Duodenal mucosa (tissue), 2 donors: Measurements from ENCODE around the gene CHIT1.

Experiments used
- H3K27ac ChIP-seq: one replicate; pipeline ENCODE4 v1.7.0; 2013; ENCODE audit warnings: low read depth, low read length
- H3K27me3 ChIP-seq, 2 donors: one replicate each; pipeline ENCODE4 v1.7.0; 2013; ENCODE audit warnings: low read length in 2 of 2, control low read depth in 1 of 2; ENCODE audit not compliant: insufficient read depth in 2 of 2, control insufficient read depth in 1 of 2
- H3K36me3 ChIP-seq, 2 donors: one replicate each; pipeline ENCODE4 v1.7.0; 2013; ENCODE audit warnings: low read length in 2 of 2, control low read depth in 1 of 2; ENCODE audit not compliant: insufficient read depth in 2 of 2, control insufficient read depth in 1 of 2
- H3K4me1 ChIP-seq, 2 donors: one replicate each; pipeline ENCODE4 v1.7.0; 2013; ENCODE audit warnings: low read length in 2 of 2, control low read depth in 1 of 2; ENCODE audit not compliant: insufficient read depth in 2 of 2, control insufficient read depth in 1 of 2
- H3K4me3 ChIP-seq, 2 donors: one replicate each; pipeline ENCODE4 v1.7.0; 2013; ENCODE audit warnings: low read length in 2 of 2, low read depth in 1 of 2
- H3K9ac ChIP-seq, 2 donors: one replicate each; pipeline ENCODE4 v1.7.0; 2013; ENCODE audit warnings: low read length in 2 of 2, low read depth in 1 of 2
- H3K9me3 ChIP-seq, 2 donors: one replicate each; pipeline ENCODE4 v1.7.0; 2013; ENCODE audit warnings: low read length in 2 of 2, control low read depth in 1 of 2; ENCODE audit not compliant: control insufficient read depth in 1 of 2

The CHIT1 gene

DNA sequence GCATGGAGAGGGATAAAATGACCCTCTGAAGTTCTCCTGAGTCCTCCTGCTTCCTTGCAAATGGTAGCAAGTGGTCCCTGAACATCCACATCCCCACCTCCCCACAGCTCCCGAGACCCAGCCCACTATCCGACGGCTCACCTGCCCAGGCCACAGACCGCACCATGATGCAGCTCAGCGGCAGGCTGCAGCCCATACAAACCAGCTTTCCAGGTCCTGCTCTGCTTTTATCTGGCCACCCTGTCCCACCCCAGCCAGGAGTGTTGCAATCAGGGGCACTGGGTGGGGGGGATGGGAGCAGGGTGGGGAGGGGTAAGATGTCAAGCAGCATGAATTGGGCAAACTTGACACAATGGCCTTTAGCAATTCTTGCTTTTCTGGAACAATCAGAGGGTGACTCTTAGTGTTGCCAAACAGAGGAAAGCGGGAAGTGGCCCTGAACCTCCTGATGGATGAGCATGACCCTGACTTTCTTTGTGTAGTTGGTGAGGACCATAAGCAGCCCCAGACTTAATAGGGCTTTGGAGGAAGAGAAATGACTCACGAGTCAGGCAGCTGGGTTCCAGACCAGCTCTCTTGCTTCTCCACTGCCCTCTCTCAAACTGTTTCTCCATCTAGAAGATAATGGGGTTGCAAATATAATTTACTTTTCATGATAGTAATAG lies at the start of gene CHIT1:
TSS of gene CHIT1 (minus strand) at position 203 of the 665 bp plus-strand sequence. CDS start at position 166, 37 bp downstream.
- H3K4me3 ChIP-seq, result no peak within 1 kb of the TSS
- H3K27me3 ChIP-seq, result peaks cover 2 to 3% of the 10 kb centered on the region in 2 donors
- no peaks in the 10 kb centered on the region for H3K36me3 ChIP-seq
- no peak within 1 kb of the TSS for H3K27ac ChIP-seq
- no peak within 1 kb of the TSS for H3K9ac ChIP-seq
- no peaks in the 10 kb centered on the region for H3K4me1 ChIP-seq
- H3K9me3 ChIP-seq, result peaks cover 0 to under 1% of the 10 kb centered on the region in 2 donors

DNA sequence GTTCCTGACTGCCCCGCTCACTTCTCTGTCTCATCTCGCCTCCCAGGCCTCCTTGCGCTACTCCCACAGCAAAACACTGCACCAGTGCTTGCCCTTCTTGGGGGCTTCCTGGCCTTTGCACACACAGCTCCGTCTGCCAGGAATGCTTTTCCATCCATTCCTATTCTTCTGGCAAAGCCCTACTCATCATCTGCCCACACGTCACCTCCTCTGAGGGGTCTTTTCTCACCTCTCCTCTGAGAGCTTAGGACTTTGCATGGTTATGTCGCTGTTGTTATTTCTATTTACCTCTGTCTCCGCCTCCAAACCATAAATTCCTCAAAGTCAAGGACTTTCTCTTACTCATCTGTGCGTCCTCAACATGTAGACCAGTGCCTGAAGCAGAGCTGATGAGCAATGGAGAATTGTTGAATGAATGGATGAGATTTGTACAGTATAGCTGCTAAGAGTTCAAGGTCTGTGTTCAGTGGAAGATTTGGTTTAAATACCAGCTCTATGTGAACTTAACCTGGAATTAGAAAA lies 49.5 kb upstream of the CHIT1 start:
- peaks cover 53 to 55% of the 10 kb centered on the region in 2 donors for H3K4me1 ChIP-seq
- H3K9ac ChIP-seq, result peak overlapping the region in 1 of 2 donors; percentile 68
- H3K4me3 ChIP-seq, result no peak overlapping the region
- no peaks in the 10 kb centered on the region for H3K9me3 ChIP-seq
- no peaks in the 10 kb centered on the region for H3K36me3 ChIP-seq
- peak overlapping the region; percentile 71 for H3K27ac ChIP-seq
- H3K27me3 ChIP-seq, result no peaks in the 10 kb centered on the region

DNA sequence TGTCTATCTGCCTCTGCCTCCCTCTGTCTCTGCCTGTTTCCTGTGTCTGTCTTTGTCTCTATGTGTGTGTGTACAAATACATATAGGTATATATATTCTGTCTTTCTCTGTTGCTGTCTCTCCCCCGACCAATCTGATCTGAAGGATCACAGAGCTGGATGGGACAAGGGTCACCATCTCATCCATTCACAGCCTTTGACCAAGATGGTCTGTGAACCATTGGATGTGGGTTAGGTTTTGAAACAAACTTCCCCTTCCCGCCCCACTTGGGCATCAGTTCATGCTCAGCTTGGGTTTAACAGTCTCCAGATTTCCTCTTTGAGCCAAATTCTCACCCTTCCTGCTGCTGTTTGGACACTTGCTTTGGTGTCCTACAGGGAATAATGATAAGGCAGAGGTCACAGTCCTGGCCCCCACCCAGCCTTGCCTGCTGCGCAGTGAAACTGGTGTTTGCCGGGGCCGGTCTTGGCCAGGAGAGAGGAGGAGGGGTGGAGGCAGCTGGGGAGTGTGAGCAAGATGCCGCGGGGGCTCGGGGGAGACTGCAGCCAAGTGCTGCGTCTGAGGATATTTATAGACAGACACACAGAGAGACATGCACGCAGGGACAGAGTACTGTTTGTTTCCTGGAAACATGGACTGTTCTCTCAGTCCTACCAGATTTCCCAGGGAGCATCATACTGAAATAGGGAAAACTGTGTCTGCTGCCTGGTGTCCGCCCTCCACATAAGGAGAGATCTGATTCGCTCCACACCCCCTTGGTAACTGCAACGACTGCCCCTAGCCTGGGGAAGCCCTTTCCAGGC lies 48.8 kb upstream of the CHIT1 start:
- Histone ChIP-seq H3K27me3 (no peaks in the 10 kb centered on the region), H3K27ac (peak overlapping the region; percentile 71), H3K9me3 (no peaks in the 10 kb centered on the region), H3K9ac (peak overlapping the region; percentile 16 to 68), H3K4me1 (peaks cover 56 to 58% of the 10 kb centered on the region in 2 donors), H3K4me3 (peak overlapping the region; percentile 8 to 24), H3K36me3 (no peaks in the 10 kb centered on the region)

DNA sequence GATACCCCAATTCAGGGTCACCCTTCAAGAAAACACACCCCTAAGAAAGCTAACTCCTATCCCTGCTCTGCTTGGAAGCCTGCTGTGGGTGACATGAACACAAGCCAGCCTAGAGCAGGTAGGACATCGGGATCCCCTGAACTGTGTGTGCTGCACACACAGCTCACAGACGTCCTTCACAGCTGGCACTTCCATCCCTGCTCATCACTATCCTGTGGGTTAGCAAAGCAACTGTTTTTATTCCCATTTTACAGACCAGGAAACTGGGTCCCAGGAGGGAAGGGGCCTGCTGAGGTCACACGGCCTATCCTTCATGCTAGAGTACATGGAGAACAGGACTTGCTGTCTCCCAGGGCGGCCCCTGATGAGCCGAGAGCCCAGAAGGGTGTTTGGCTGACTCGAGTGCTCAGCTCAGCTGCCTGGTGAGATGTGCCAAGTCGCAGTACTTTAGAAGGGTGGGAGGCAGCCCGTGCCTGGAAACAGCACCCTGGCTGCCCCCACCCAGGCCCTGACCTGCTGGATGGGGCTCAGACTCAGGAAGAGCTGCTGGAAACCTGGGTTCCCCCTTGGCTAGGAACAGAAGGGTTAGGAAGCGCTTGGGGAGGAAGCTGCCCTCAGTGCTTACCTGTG lies 47.6 kb upstream of the CHIT1 start:
- H3K9me3 ChIP-seq, result no peaks in the 10 kb centered on the region
- H3K27me3 ChIP-seq, result no peaks in the 10 kb centered on the region
- peak overlapping the region in 1 of 2 donors; percentile 33 for H3K9ac ChIP-seq
- no peaks in the 10 kb centered on the region for H3K36me3 ChIP-seq
- no peak overlapping the region for H3K4me3 ChIP-seq
- peak overlapping the region; percentile 25 for H3K27ac ChIP-seq
- peaks cover 51 to 54% of the 10 kb centered on the region in 2 donors for H3K4me1 ChIP-seq

DNA sequence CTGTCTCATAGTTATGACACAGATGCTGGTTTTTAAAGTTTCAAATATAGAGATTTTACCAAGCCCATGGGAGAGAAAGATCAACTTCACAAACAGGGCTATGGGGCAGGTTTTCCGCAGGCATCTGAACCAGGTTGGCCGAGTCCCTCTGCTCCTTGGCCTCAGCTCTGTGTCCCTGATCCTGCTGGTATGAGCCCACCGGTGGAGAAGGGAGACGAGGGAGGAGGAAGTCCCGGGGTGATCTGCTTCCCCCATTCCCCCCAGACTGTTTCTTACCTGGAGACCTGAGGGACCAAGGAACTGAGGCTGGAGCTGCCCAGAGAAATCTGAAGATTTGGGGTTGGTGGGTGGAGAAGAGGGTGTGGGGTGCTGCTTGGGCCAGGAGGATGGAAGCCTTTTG lies 46.9 kb upstream of the CHIT1 start:
- no peaks in the 10 kb centered on the region for H3K27me3 ChIP-seq
- no peaks in the 10 kb centered on the region for H3K9me3 ChIP-seq
- no peaks in the 10 kb centered on the region for H3K36me3 ChIP-seq
- no peak overlapping the region for H3K9ac ChIP-seq
- no peak overlapping the region for H3K4me3 ChIP-seq
- H3K27ac ChIP-seq, result no peak overlapping the region
- H3K4me1 ChIP-seq, result peaks cover 49 to 50% of the 10 kb centered on the region in 2 donors

DNA sequence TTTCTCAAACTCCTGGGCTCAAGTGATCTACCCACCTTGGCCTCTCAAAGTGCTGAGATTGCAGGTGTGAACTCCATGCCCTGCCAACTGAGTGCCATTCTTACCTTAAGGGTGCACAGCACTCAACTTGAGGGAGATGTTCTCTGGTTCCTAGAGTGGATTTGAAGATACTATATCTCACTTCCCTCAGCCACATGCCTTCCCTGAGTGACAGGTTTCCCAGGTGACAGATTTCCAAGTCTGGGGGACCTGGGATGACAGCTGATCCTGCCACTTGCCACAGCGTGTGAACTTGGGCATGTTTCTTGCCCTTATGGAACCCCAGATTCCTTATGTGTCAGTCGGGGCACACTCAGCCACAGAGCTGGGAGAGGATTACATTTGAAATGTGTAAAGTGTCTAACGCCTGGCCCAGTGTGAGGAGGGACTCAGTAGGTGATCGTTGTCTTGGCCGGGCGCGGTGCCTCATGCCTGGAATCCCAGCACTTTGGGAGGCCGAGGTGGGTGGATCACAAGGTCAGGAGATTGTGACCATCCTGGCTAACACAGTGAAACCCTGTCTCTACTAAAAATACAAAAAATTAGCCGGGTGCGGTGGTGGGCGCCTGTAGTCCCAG lies 46.3 kb upstream of the CHIT1 start:
- Histone ChIP-seq H3K4me3 (no peak overlapping the region), H3K9ac (no peak overlapping the region), H3K9me3 (no peaks in the 10 kb centered on the region), H3K4me1 (peaks cover 49 to 52% of the 10 kb centered on the region in 2 donors), H3K27me3 (no peaks in the 10 kb centered on the region), H3K27ac (no peak overlapping the region), H3K36me3 (no peaks in the 10 kb centered on the region)

DNA sequence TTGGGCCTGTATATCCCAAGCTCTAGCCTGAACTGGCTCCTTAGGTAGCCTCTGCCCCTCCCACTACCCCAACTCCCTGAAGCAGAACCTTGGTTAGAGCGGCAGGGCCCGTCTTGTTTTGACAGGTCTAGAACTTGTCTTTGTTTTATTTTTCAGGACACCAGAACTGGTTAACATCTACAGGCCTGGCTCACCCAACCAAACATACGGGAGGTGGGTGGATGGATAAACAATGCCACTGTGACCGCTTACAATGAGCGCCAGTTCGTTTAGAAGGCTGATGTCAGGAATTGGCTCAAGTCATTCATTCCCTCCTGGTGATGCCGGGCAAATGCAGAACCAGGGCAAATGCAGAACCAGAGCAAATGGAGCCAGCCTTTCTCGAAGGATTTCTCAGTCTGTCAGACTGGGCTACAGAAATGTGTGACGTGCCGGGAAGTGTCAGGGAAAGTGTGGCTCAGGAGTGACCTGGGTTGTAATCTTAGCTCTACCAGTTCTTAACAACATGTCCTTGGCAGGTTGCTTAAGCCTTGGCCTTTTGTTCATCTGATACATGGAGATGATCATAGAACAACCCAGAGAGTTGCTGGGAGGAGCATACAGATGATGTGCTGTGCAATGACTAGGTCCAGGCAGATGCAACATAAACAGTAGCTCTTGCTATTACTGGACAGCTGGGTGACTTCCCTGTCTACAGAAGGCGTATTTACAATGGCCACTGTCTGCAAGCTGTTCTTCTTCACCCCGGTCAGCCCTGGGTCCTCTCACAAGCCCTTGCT lies 45.3 kb upstream of the CHIT1 start:
- peaks cover 51 to 56% of the 10 kb centered on the region in 2 donors for H3K4me1 ChIP-seq
- peak overlapping the region; percentile 64 for H3K27ac ChIP-seq
- H3K36me3 ChIP-seq, result no peaks in the 10 kb centered on the region
- H3K9ac ChIP-seq, result peak overlapping the region; percentile 21 to 54
- H3K4me3 ChIP-seq, result no peak overlapping the region
- H3K27me3 ChIP-seq, result no peaks in the 10 kb centered on the region
- no peaks in the 10 kb centered on the region for H3K9me3 ChIP-seq

DNA sequence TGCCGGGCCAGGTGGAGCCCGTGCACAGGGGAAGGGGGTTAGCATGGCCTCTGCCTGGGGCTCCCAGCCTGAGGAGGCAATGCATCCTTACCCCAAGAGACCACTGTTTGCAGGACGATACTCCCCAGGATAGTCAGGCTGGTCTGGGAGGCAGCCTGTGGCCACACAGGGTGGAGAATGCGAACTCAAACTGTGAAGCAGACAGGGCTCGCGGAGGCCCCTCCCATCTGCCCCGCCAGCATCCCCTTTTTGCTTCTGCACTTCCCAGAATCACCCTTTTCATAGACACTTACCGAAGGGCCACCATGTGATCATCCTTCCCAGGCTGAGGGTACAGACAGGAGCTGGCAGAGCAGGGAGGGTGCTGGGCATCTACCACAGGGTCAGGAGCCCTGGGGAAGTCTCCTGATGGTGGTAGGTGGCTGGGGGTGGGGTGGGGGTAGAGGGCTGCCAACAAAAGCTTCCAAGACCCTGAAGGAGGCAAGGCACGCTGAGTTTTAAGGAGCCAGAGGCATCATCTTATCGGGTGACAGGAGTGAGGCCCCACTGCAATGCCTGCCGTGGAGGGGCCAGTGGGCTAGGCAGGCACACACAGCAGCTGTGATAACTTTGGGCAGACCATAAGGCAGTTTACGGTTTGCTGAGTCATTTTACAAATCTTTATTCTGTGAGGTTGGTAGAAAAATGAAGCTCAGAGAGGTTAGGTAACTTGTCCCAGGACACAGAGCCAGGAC lies 44.6 kb upstream of the CHIT1 start:
- H3K9ac ChIP-seq, result peak overlapping the region; percentile 54 to 71
- peak overlapping the region; percentile 56 to 58 for H3K4me3 ChIP-seq

More for the DNA sequence above, 44.6 kb upstream of the CHIT1 start:
- no peaks in the 10 kb centered on the region for H3K27me3 ChIP-seq
- no peaks in the 10 kb centered on the region for H3K9me3 ChIP-seq
- no peaks in the 10 kb centered on the region for H3K36me3 ChIP-seq
- peaks cover 50 to 52% of the 10 kb centered on the region in 2 donors for H3K4me1 ChIP-seq
- peak overlapping the region; percentile 64 for H3K27ac ChIP-seq
